Activated T-helper 1 cell treated with anti-CD3 and anti-CD28 coated beads, Interleukin-2, amount 50 U/mL, for 16 hours (primary cell): ENCODE measurements around the gene CCDC91.
"Not testable (repeated sequence)": the region's sequence is repeated elsewhere in the genome, so short reads cannot be mapped to it uniquely, and the experiment has no call there.

Source experiments
- DNase-seq, 2 donors: peaks; one replicate each; pipeline ENCODE4 v3.0.0-alpha.2; 2020; ENCODE audit warnings: low read depth in 1 of 2, low spot score in 1 of 2

CCDC91 gene

GRCh38 chr12:28232211-28232928 lies 42.1 kb downstream of the CCDC91 start:
- no peak for DNase-seq

- DNase-seq = no peak
These were observed 44.2 kb downstream of the CCDC91 start for GRCh38 chr12:28234444-28234843.

GRCh38 chr12:28235015-28235414 lies 44.8 kb downstream of the CCDC91 start:
- DNase-seq = no peak

GRCh38 chr12:28235985-28236384 lies 45.7 kb downstream of the CCDC91 start:
- no peak for DNase-seq

- DNase-seq = no peak
These were observed 47.2 kb downstream of the CCDC91 start for GRCh38 chr12:28237423-28237822.

GRCh38 chr12:28239918-28240317 lies 49.7 kb downstream of the CCDC91 start:
- no peak for DNase-seq

- no peak for DNase-seq
These were observed 50.6 kb downstream of the CCDC91 start for GRCh38 chr12:28240853-28241252.

GRCh38 chr12:28242129-28242495 lies 51.9 kb downstream of the CCDC91 start:
- DNase-seq = no peak

- DNase-seq = no peak
These were observed 52.4 kb downstream of the CCDC91 start for GRCh38 chr12:28242496-28243309.

- DNase-seq = no peak
These were observed 53.0 kb downstream of the CCDC91 start for GRCh38 chr12:28243310-28243633.

- DNase-seq = no peak
These were observed 57.5 kb downstream of the CCDC91 start for GRCh38 chr12:28247806-28248205.

GRCh38 chr12:28248555-28249145 lies 58.4 kb downstream of the CCDC91 start:
- DNase-seq = no peak

GRCh38 chr12:28253161-28253641 lies 62.9 kb downstream of the CCDC91 start:
- DNase-seq = no peak

GRCh38 chr12:28257411-28257810 lies 67.2 kb downstream of the CCDC91 start:
- DNase-seq = no peak

GRCh38 chr12:28258998-28259397 lies 68.7 kb downstream of the CCDC91 start:
- DNase-seq = no peak

- DNase-seq = no peak
These were observed 75.3 kb downstream of the CCDC91 start for GRCh38 chr12:28265435-28266042.

- not testable (repeated sequence) for DNase-seq
These were observed 77.8 kb downstream of the CCDC91 start for GRCh38 chr12:28267920-28268607.

- no peak for DNase-seq
These were observed 78.5 kb downstream of the CCDC91 start for GRCh38 chr12:28268608-28269229.

GRCh38 chr12:28269851-28270250 lies 79.6 kb downstream of the CCDC91 start:
- no peak for DNase-seq

- DNase-seq = no peak
These were observed 88.2 kb downstream of the CCDC91 start for GRCh38 chr12:28278499-28278898.

GRCh38 chr12:28278960-28279359 lies 88.7 kb downstream of the CCDC91 start:
- no peak for DNase-seq
